ENCODE data around the gene FPR1. TPM values are rescaled to one million over a fixed set of nuclear protein-coding genes. Genes with fewer than 3 reads are reported as not detected.
A peak's percentile ranks its signal among the peaks of the same experiment; 100 is the strongest.

The FPR1 gene
- total RNA-seq, 3 donors from 2014 or later = 6.0 to 14.9 (median 13.1) TPM

- intact Hi-C loops (cut with DNase I; ENCODE audit: low total_unique reads) = no loop called here
- Histone ChIP-seq H3K4me1 (no peaks in the 10 kb centered on the region), H3K4me3 (no peak overlapping the region), H3K9me3 (no peaks in the 10 kb centered on the region), H3K27ac (no peak overlapping the region), H3K36me3 (no peaks in the 10 kb centered on the region), H3K27me3 (no peaks in the 10 kb centered on the region)
- no peak for TF ChIP-seq POLR2AphosphoS5 (IDR thresholded peaks at IDR 0.05)
- no peak for TF ChIP-seq POLR2A (IDR thresholded peaks at IDR 0.05)
- TF ChIP-seq CTCF (IDR thresholded peaks at IDR 0.05) = no peak
- DNase-seq (ENCODE audit: low spot score in 2 of 2) = no peak
Observed at GRCh38 chr19:51755571-51755970, 3.9 kb upstream of the FPR1 start.

GRCh38 chr19:51754770-51755169, 3.1 kb upstream of the FPR1 start:
- TF ChIP-seq POLR2A (IDR thresholded peaks at IDR 0.05) (no peak), CTCF (IDR thresholded peaks at IDR 0.05) (no peak), POLR2AphosphoS5 (IDR thresholded peaks at IDR 0.05) (no peak)
- Histone ChIP-seq H3K9me3 (no peaks in the 10 kb centered on the region), H3K4me3 (no peak overlapping the region), H3K4me1 (no peaks in the 10 kb centered on the region), H3K27me3 (no peaks in the 10 kb centered on the region), H3K36me3 (no peaks in the 10 kb centered on the region), H3K27ac (no peak overlapping the region)
- DNase-seq (ENCODE audit: low spot score in 2 of 2) = no peak
- intact Hi-C loops (cut with DNase I; ENCODE audit: low total_unique reads) = no loop called here

- no peaks in the 10 kb centered on the region for H3K36me3 ChIP-seq
- H3K4me1 ChIP-seq = no peaks in the 10 kb centered on the region
- no peak overlapping the region for H3K27ac ChIP-seq
- no peaks in the 10 kb centered on the region for H3K9me3 ChIP-seq
- H3K4me3 ChIP-seq = no peak overlapping the region
- intact Hi-C loops (cut with DNase I; ENCODE audit: low total_unique reads) = no loop called here
- no peak for DNase-seq (ENCODE audit: low spot score in 2 of 2)
- no peak for TF ChIP-seq CTCF (IDR thresholded peaks at IDR 0.05)
- TF ChIP-seq POLR2AphosphoS5 (IDR thresholded peaks at IDR 0.05) = no peak
- TF ChIP-seq POLR2A (IDR thresholded peaks at IDR 0.05) = no peak
- H3K27me3 ChIP-seq = no peaks in the 10 kb centered on the region
Observed at GRCh38 chr19:51754109-51754508, 2.4 kb upstream of the FPR1 start.

GRCh38 chr19:51750400-51751094, 1.1 kb downstream of the FPR1 start:
- no peaks in the 10 kb centered on the region for H3K9me3 ChIP-seq
- H3K27ac ChIP-seq = no peak overlapping the region
- H3K4me1 ChIP-seq = no peaks in the 10 kb centered on the region
- H3K4me3 ChIP-seq = peak overlapping the region in 2 of 3 donors; percentile 13 to 15
- intact Hi-C loops (cut with DNase I; ENCODE audit: low total_unique reads) = no loop called here
- H3K27me3 ChIP-seq = no peaks in the 10 kb centered on the region
- H3K36me3 ChIP-seq = no peaks in the 10 kb centered on the region
- TF ChIP-seq POLR2A (IDR thresholded peaks at IDR 0.05) (no peak), CTCF (IDR thresholded peaks at IDR 0.05) (no peak), POLR2AphosphoS5 (IDR thresholded peaks at IDR 0.05) (no peak)
- no peak for DNase-seq (ENCODE audit: low spot score in 2 of 2)

GRCh38 chr19:51749979-51750378, 1.7 kb downstream of the FPR1 start:
- no peak for TF ChIP-seq POLR2A (IDR thresholded peaks at IDR 0.05)
- no peak for TF ChIP-seq CTCF (IDR thresholded peaks at IDR 0.05)
- no peak for TF ChIP-seq POLR2AphosphoS5 (IDR thresholded peaks at IDR 0.05)
- no peaks in the 10 kb centered on the region for H3K4me1 ChIP-seq
- no peak overlapping the region for H3K27ac ChIP-seq
- H3K9me3 ChIP-seq = no peaks in the 10 kb centered on the region
- DNase-seq (ENCODE audit: low spot score in 2 of 2) = no peak
- H3K4me3 ChIP-seq = no peak overlapping the region
- H3K36me3 ChIP-seq = no peaks in the 10 kb centered on the region
- intact Hi-C loops (cut with DNase I; ENCODE audit: low total_unique reads) = no loop called here
- H3K27me3 ChIP-seq = no peaks in the 10 kb centered on the region

Data from breast epithelium (tissue), 4 donors.